ENCODE measurements around the gene MSL2.

DNA sequence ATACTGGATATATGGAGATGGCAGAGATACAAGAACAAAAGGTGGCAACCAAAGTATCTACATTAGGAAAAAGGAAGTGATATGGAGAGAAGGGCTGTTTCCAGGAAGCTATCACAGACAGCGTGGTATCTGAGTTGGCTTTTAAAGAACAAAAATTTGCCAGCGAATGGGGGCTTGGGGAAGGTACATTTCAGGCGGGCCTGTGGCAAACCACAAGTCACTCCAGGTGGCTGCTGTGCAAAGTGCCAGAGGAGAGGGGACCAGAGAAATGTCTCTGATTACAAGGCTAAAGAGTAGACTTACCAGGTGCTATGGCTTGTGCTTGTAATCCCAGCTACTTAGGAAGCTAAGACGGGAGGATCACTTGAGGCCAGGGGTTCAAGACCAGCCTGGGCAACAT is 91.1 kb downstream of the MSL2 start:
- TF ChIP-seq, protein P1, sequence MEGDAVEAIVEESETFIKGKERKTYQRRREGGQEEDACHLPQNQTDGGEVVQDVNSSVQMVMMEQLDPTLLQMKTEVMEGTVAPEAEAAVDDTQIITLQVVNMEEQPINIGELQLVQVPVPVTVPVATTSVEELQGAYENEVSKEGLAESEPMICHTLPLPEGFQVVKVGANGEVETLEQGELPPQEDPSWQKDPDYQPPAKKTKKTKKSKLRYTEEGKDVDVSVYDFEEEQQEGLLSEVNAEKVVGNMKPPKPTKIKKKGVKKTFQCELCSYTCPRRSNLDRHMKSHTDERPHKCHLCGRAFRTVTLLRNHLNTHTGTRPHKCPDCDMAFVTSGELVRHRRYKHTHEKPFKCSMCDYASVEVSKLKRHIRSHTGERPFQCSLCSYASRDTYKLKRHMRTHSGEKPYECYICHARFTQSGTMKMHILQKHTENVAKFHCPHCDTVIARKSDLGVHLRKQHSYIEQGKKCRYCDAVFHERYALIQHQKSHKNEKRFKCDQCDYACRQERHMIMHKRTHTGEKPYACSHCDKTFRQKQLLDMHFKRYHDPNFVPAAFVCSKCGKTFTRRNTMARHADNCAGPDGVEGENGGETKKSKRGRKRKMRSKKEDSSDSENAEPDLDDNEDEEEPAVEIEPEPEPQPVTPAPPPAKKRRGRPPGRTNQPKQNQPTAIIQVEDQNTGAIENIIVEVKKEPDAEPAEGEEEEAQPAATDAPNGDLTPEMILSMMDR (IDR thresholded peaks at IDR 0.05) = no peak
- TF ChIP-seq EZH2 (IDR thresholded peaks at IDR 0.05; ENCODE audit: borderline replicate concordance, insufficient read depth, low read depth, low read length, poor library complexity, severe bottlenecking) = no peak

Measured in B cell (primary cell).